Neural crest cell (in vitro differentiated cells): ENCODE measurements around the gene GAST. TPM values are rescaled to one million over a fixed set of nuclear protein-coding genes. Genes with fewer than 3 reads are reported as not detected.
"Not testable (repeated sequence)": the region's sequence is repeated elsewhere in the genome, so short reads cannot be mapped to it uniquely, and the experiment has no call there.

Experiments
- DNase-seq: peaks from one replicate; pipeline ENCODE4 v3.0.0; 2021; ENCODE audit warnings: low read depth, mixed read lengths, low spot score
- H3K27ac Mint-ChIP-seq: one replicate; pipeline ENCODE4 v1.8.0; 2021; ENCODE audit warnings: mild to moderate bottlenecking, mixed read lengths; ENCODE audit not compliant: unreplicated experiment
- H3K27me3 Mint-ChIP-seq: 2 replicates; pipeline ENCODE4 v1.8.0; 2021; ENCODE audit warnings: low read depth, mild to moderate bottlenecking, mixed read lengths
- H3K36me3 Mint-ChIP-seq: 2 replicates; pipeline ENCODE4 v1.8.0; 2021; ENCODE audit warnings: low read depth, mild to moderate bottlenecking, mixed read lengths
- H3K4me1 Mint-ChIP-seq: 2 replicates; pipeline ENCODE4 v1.8.0; 2021; ENCODE audit warnings: mixed read lengths
- H3K4me3 Mint-ChIP-seq: one replicate; pipeline ENCODE4 v1.8.0; 2021; ENCODE audit warnings: mild to moderate bottlenecking, mixed read lengths
- H3K9me3 Mint-ChIP-seq: 2 replicates; pipeline ENCODE4 v1.8.0; 2021; ENCODE audit warnings: mixed read lengths
- total RNA-seq: library from RNA; stranded (reverse); gene quantifications from 2 replicates; pipeline ENCODE4 v1.2.1, GENCODE V29; 2021
- TF ChIP-seq, protein P1 (sequence below): fragments of 200-600 bp; sonication (generic); conservative IDR thresholded peaks from 2 replicates; pipeline ENCODE4 v1.5.0; 2021; ENCODE audit warnings: antibody characterized with exemption, mild to moderate bottlenecking

GAST gene
- total RNA-seq, 1 donor from 2014 or later: not detected

DNA sequence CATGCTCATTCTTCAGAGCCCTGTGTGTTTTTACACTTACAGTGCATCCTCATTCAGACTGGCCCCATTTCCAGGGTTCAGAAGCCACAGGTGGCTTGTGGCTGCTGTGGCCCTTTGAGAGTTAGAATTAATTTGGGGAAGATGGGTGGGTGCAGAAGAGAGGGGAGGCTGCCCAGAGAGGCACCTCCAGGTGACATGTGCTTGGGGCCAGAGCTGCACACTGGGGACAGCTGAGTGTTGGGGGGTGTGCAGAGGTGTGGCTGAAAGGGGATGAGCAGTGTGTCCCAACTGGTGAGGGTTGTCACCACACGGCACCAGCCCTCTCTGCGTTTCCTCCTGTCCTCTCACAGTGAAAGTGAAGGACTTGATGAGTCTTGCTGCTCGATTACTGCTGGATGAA, 30.4 kb upstream of the GAST start:
- TF ChIP-seq, protein P1, sequence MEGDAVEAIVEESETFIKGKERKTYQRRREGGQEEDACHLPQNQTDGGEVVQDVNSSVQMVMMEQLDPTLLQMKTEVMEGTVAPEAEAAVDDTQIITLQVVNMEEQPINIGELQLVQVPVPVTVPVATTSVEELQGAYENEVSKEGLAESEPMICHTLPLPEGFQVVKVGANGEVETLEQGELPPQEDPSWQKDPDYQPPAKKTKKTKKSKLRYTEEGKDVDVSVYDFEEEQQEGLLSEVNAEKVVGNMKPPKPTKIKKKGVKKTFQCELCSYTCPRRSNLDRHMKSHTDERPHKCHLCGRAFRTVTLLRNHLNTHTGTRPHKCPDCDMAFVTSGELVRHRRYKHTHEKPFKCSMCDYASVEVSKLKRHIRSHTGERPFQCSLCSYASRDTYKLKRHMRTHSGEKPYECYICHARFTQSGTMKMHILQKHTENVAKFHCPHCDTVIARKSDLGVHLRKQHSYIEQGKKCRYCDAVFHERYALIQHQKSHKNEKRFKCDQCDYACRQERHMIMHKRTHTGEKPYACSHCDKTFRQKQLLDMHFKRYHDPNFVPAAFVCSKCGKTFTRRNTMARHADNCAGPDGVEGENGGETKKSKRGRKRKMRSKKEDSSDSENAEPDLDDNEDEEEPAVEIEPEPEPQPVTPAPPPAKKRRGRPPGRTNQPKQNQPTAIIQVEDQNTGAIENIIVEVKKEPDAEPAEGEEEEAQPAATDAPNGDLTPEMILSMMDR: no peak
- no peak overlapping the region for H3K4me3 Mint-ChIP-seq
- H3K27ac Mint-ChIP-seq: no peak overlapping the region
- peaks cover 5% of the 10 kb centered on the region for H3K9me3 Mint-ChIP-seq
- H3K27me3 Mint-ChIP-seq: peaks cover 28% of the 10 kb centered on the region
- DNase-seq: no peak
- peaks cover 18% of the 10 kb centered on the region for H3K4me1 Mint-ChIP-seq
- H3K36me3 Mint-ChIP-seq: no peaks in the 10 kb centered on the region

DNA sequence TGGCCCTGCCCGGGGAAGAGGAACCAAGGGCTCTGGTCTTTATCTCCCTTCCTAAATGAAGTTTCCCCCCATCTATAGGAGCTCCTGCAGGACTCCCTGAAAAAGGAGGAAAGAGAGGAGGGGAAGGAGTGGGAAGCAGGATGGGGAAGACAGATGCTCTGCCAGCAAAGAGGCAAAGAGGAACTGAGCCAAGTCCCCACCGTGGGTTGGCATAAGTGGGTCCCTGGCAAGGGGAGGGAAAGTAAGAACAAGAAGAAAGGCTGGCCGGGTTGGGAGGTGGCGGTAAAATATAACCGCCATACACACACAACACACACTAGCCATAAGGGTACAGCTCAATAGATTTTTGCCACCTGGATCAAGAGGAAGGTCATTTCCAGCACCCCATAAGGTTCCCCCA, 29.5 kb upstream of the GAST start:
- Mint-ChIP-seq H3K9me3 (peaks cover 5% of the 10 kb centered on the region), H3K4me3 (no peak overlapping the region), H3K27me3 (peaks cover 24% of the 10 kb centered on the region), H3K4me1 (peaks cover 19% of the 10 kb centered on the region), H3K36me3 (no peaks in the 10 kb centered on the region), H3K27ac (no peak overlapping the region)
- TF ChIP-seq, protein P1: no peak
- no peak for DNase-seq

DNA sequence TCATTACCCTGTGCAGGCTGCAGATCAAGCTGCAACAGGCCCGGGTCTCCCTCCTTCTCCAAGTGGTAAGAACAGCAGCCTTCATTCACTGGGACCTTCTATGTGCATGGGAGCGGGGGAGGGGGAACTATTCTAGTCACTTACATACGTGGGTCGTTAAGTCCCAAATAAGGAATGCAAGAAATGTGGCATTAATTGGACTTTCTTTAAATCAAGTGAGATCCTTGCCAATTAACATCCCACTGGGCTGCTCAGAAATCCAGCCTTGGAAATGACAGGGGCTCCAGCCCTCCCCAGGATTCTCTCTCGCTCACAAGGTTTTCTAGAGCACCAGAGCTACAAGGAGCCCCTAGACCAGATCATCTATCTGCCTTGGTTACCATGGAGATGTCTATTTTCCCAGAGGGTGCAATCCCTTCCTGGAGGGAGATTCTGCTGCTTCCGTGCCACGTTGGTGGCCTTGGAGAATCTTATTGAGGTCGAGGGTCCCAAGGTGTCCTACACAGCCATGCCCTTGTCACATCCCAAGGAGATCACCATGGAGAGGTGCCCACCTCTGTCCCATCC, 28.6 kb upstream of the GAST start:
- no peak overlapping the region for H3K4me3 Mint-ChIP-seq
- no peak for DNase-seq
- no peaks in the 10 kb centered on the region for H3K36me3 Mint-ChIP-seq
- TF ChIP-seq, protein P1: no peak
- peaks cover 23% of the 10 kb centered on the region for H3K27me3 Mint-ChIP-seq
- H3K4me1 Mint-ChIP-seq: peaks cover 28% of the 10 kb centered on the region
- no peak overlapping the region for H3K27ac Mint-ChIP-seq
- H3K9me3 Mint-ChIP-seq: peaks cover under 1% of the 10 kb centered on the region

DNA sequence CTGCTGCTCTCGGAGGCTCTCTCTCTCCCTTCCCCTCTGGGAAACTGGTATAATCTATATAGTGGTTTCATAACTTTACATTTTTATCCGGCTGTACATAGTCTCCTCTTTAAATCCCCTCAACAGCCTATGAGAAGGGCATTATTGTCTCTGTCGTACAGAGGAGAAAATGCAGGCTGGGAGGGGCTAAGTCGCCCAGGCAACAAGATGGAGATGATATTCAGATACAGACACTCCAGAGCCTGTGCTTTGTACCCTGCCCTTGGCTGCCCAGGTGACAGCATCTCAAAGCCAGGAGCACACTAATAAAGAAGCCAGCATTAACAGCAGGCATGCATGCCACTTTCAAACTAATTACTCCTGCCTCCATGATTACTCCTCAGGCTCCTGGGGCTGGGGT, 28.1 kb upstream of the GAST start:
- Mint-ChIP-seq H3K4me1 (peaks cover 25% of the 10 kb centered on the region), H3K27ac (no peak overlapping the region), H3K9me3 (no peaks in the 10 kb centered on the region), H3K36me3 (peaks cover 3% of the 10 kb centered on the region), H3K4me3 (peak overlapping the region; percentile 65), H3K27me3 (peaks cover 25% of the 10 kb centered on the region)
- TF ChIP-seq, protein P1: no peak
- no peak for DNase-seq

DNA sequence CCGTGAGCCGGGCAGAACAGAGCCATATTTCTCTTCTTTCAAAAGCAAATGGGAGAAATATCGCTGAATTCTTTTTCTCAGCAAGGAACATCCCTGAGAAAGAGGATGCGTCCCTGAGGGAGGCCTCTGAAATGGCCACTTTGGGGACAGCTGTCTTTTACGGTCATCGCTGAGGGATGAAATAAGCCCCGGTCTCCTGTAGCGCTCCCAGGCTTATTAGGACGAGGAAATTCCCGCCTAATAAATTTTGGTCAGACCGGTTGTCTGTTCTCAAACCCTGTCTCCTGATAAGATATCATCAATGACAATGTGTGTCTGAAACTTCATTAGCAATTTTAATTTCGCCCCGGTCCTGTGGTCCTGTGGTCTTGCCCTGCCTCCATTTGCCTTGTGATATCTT, 26.4 kb upstream of the GAST start:
- H3K9me3 Mint-ChIP-seq, H3K4me3 Mint-ChIP-seq, H3K27ac Mint-ChIP-seq, DNase-seq: not testable (repeated sequence)
- Mint-ChIP-seq H3K27me3 (peaks cover 19% of the 10 kb centered on the region), H3K4me1 (peaks cover 31% of the 10 kb centered on the region), H3K36me3 (peaks cover 13% of the 10 kb centered on the region)

DNA sequence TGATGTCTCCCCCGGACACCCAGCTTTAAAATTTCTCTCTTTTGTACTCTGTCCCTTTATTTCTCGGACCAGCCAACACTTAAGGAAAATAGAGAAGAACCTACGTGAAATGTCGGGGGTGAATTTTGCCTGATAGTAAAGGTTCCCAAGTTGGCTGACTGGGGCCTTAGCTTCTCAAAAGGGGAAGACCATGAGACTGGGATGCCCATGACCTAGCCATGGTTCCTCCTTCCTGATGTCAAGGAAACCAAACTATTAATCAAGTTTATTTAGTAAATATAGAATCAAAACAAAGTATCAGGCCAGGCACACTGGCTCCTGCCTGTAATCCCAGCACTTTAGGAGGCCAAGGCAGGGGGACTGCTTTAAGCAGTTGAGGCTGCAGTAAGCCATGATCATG, 25.9 kb upstream of the GAST start:
- DNase-seq: no peak
- Mint-ChIP-seq H3K27me3 (peaks cover 19% of the 10 kb centered on the region), H3K4me3 (no peak overlapping the region), H3K27ac (no peak overlapping the region), H3K4me1 (peaks cover 31% of the 10 kb centered on the region), H3K9me3 (no peaks in the 10 kb centered on the region), H3K36me3 (peaks cover 18% of the 10 kb centered on the region)
- TF ChIP-seq, protein P1: no peak
